ENCODE measurements around the gene HNF1B. TPM values are rescaled to one million over a fixed set of nuclear protein-coding genes. Genes with fewer than 3 reads are reported as not detected.

HNF1B gene, protein sequence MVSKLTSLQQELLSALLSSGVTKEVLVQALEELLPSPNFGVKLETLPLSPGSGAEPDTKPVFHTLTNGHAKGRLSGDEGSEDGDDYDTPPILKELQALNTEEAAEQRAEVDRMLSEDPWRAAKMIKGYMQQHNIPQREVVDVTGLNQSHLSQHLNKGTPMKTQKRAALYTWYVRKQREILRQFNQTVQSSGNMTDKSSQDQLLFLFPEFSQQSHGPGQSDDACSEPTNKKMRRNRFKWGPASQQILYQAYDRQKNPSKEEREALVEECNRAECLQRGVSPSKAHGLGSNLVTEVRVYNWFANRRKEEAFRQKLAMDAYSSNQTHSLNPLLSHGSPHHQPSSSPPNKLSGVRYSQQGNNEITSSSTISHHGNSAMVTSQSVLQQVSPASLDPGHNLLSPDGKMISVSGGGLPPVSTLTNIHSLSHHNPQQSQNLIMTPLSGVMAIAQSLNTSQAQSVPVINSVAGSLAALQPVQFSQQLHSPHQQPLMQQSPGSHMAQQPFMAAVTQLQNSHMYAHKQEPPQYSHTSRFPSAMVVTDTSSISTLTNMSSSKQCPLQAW
- total RNA-seq: 1 to 10 TPM; 2.7 to 7.0 TPM

DNA sequence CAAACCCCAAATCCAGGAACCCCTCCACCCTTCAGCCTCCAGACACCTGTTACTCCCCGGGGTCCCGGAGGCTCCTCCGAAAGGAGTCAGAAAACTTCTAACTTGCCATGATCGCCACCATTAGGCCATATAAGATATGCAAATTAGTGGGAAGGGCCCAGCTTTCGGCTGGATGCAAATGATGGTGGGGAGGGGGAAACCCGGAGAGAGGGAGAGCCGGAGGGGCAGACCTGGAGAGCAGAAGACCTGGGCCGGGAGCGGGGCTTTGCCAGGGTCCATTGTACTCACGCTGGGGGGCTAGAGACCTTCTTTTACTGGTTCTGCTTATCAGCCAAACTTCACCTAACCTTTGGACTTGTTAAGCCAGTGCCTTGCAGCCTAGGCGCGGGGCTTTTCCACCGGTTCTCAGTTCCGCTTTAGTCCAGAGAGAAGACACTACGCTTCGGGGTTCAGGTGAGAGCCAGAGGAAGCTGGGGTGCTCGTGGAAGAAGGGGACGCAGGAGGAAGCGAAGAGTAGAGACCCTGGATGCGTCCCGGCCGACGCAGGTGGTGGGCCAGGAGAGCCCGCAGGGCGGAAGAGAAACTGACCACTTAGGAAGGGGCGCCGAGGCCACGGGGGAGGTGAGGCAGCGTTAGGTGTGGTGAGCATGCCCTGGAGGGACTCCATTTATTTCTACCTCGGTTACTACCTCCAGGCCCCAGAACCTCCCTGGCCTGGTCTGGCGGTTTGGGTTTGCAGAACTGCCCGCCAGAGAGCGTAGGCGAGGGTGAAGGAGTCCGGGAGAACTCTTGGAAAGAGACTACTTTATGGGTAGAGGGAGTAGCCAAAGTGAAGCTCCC is at the start of gene HNF1B:
HNF1B (minus strand) TSS at position 99 of the 840 bp plus-strand sequence. CDS start 175 bp downstream, outside the sequence.
- WGBS: 3% methylated on average over 35 of the region's 35 CpGs
- H3K4me1 ChIP-seq (replicated peaks): no peaks in the 10 kb centered on the region
- intact Hi-C loops (cut with DNase I): no loop called here
- H3K4me3 ChIP-seq: peak within 1 kb of the TSS; percentile 34 to 35
- TF ChIP-seq POLR2AphosphoS5 (IDR thresholded peaks at IDR 0.05) (peak; percentile 79), POLR2A (IDR thresholded peaks at IDR 0.05) (peak; percentile 83)
- TF ChIP-seq, protein P1, sequence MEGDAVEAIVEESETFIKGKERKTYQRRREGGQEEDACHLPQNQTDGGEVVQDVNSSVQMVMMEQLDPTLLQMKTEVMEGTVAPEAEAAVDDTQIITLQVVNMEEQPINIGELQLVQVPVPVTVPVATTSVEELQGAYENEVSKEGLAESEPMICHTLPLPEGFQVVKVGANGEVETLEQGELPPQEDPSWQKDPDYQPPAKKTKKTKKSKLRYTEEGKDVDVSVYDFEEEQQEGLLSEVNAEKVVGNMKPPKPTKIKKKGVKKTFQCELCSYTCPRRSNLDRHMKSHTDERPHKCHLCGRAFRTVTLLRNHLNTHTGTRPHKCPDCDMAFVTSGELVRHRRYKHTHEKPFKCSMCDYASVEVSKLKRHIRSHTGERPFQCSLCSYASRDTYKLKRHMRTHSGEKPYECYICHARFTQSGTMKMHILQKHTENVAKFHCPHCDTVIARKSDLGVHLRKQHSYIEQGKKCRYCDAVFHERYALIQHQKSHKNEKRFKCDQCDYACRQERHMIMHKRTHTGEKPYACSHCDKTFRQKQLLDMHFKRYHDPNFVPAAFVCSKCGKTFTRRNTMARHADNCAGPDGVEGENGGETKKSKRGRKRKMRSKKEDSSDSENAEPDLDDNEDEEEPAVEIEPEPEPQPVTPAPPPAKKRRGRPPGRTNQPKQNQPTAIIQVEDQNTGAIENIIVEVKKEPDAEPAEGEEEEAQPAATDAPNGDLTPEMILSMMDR (IDR thresholded peaks at IDR 0.05): peak in 1 of 4 experiments; percentile 23
- H3K27ac ChIP-seq: peak within 1 kb of the TSS; percentile 77 to 82
- no peaks in the 10 kb centered on the region for H3K36me3 ChIP-seq
- DNase-seq (ENCODE audit: low spot score): peak; percentile 74
- H3K27me3 ChIP-seq (replicated peaks; ENCODE audit: insufficient read depth): no peaks in the 10 kb centered on the region
- no peaks in the 10 kb centered on the region for H3K9me3 ChIP-seq

DNA sequence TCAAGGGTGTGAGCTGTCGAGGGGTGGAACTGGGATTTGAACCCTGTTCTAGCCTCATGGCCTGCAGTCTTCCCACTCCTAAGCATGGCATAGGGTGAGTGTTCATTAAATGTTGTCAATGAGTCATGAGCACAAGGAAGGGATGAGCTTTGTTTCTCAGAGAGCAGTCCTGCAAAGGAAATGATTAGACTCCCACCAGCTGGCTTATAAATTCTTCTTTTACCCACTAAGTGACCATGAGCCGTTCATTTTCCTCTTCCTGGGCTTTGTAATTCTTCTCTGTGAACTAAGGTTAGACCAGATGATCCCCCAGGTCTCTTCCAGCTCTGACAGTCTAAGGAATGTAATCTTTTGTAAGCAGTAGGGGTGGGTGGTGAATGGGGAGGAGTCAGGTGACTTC is 47.9 kb upstream of the HNF1B start:
- Histone ChIP-seq H3K9me3 (no peaks in the 10 kb centered on the region), H3K27ac (no peak overlapping the region), H3K4me3 (no peak overlapping the region), H3K27me3 (replicated peaks; ENCODE audit: insufficient read depth) (no peaks in the 10 kb centered on the region), H3K4me1 (replicated peaks) (no peaks in the 10 kb centered on the region), H3K36me3 (no peaks in the 10 kb centered on the region)
- WGBS: 69% methylated on average over 2 of the region's 2 CpGs
- DNase-seq (ENCODE audit: low spot score): no peak
- intact Hi-C loops (cut with DNase I): no loop called here
- TF ChIP-seq POLR2A (IDR thresholded peaks at IDR 0.05) (no peak), POLR2AphosphoS5 (IDR thresholded peaks at IDR 0.05) (no peak)
- TF ChIP-seq, protein P1 (IDR thresholded peaks at IDR 0.05): no peak

DNA sequence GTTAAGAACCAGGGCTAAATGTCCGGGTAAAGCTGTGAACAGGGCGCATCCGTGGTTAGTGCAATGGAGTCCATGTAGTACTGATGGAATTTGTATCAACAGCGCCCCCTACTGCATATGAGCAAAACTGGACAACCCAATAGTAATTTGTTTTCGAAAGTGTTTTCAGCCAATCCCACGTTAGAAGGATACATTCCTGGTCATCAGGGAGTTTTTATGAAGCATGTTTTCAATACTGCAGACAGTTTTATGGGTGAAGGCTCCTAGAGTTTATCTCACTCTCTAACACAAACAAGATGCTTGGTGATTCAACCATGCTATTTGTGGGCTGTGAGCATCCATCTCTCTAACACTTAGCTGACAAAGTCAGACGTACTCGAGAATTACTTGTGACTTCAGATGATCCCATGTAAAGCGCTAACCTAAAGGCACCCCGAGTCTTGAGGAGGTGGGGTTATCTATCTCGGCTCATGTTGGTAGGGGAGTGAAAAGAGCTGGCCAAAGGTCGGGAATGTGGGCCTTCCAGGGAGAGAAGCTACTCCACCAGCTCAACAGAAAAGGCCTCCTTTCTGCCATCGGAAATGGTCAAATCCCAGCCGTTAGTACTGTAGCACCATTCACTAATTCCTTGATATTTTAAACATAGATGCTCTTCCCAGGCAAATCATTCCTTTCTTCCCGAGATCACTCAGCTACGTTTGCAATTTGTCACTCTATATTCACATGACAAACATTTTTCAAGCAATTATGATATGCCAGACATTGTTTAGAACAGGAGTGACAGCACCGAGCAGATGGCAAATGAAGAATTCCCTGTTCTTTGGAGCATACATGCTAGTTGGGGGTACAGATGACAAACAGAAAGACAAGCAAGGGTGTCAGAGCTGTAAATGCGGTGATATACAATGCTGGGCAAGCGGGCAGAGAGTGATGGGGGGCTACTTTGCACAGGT is 46.9 kb upstream of the HNF1B start:
- no peak overlapping the region for H3K27ac ChIP-seq
- TF ChIP-seq, protein P1 (IDR thresholded peaks at IDR 0.05): peak in 2 of 4 experiments; percentile 15 to 38
- no peak for TF ChIP-seq POLR2AphosphoS5 (IDR thresholded peaks at IDR 0.05)
- TF ChIP-seq POLR2A (IDR thresholded peaks at IDR 0.05): no peak
- DNase-seq (ENCODE audit: low spot score): no peak
- H3K36me3 ChIP-seq: no peaks in the 10 kb centered on the region
- no peaks in the 10 kb centered on the region for H3K9me3 ChIP-seq
- intact Hi-C loops (cut with DNase I): no loop called here
- 61% methylated on average over 19 of the region's 19 CpGs for WGBS
- no peaks in the 10 kb centered on the region for H3K4me1 ChIP-seq (replicated peaks)
- no peaks in the 10 kb centered on the region for H3K27me3 ChIP-seq (replicated peaks; ENCODE audit: insufficient read depth)
- no peak overlapping the region for H3K4me3 ChIP-seq

DNA sequence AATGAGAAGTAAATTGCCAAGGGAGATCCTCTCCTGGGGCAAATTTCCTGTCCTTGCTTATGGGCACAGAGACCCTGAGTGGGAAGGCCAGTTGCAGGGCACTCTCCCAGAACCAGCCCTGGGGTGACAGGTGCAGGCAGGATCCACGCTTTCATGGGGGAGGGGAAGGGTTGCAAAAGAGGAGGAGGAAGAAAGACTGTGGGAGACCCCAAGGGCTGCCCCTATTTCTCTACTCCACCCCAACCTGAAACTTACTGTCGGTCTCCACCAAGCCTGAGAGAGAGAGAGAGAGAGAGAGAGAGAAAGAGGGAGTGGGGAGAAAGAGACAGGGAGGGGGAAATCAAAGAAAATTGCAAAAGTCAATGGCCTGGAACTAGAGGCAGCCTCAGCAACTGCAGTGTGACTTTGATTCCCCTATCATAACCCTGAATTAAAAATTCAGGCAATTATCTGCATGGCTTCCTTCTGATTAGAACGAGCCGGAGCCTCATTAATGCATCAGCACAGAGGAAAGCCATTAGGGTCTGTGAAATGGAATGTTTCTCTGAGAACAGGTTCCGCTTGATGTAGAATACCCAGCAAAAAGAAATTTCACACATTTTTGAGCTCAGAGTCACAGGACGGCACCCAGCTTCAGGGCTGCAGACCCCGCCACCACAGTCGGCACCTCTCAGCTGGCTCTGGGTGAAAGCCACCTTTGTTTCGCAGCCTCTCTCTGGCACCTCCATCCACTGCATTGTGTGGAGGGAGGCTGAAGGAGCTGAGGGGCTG is 45.1 kb upstream of the HNF1B start:
- no peak for TF ChIP-seq POLR2A (IDR thresholded peaks at IDR 0.05)
- TF ChIP-seq POLR2AphosphoS5 (IDR thresholded peaks at IDR 0.05): no peak
- TF ChIP-seq, protein P1 (IDR thresholded peaks at IDR 0.05): no peak

More for the DNA sequence above, 45.1 kb upstream of the HNF1B start:
- H3K4me3 ChIP-seq: no peak overlapping the region
- no peaks in the 10 kb centered on the region for H3K4me1 ChIP-seq (replicated peaks)
- no peaks in the 10 kb centered on the region for H3K9me3 ChIP-seq
- no peak overlapping the region for H3K27ac ChIP-seq
- no peak for DNase-seq (ENCODE audit: low spot score)
- no peaks in the 10 kb centered on the region for H3K36me3 ChIP-seq
- intact Hi-C loops (cut with DNase I): no loop called here
- no peaks in the 10 kb centered on the region for H3K27me3 ChIP-seq (replicated peaks; ENCODE audit: insufficient read depth)
- WGBS: 90% methylated on average over 9 of the region's 9 CpGs

Measured in prostate gland (tissue), 2 donors.